HG03378 (cell line): ENCODE measurements around the gene ULBP2.

Source experiments
- ATAC-seq: cut with Tn5 transposase; IDR thresholded peaks from one replicate; pipeline ENCODE4 v1.9.1; 2021; ENCODE audit warnings: mild to moderate bottlenecking, moderate library complexity; ENCODE audit not compliant: unreplicated experiment

ULBP2 gene

GRCh38 chr6:149995235-149995750, 53.5 kb downstream of the ULBP2 start:
- ATAC-seq: no peak

GRCh38 chr6:149995971-149996370, 54.2 kb downstream of the ULBP2 start:
- no peak for ATAC-seq
